ENCODE results near the gene LDB3. TPM values are rescaled to one million over a fixed set of nuclear protein-coding genes. Genes with fewer than 3 reads are reported as not detected.

LDB3 gene
- total RNA-seq (2021; ENCODE audit: unreplicated experiment) = 0.20 TPM
- 0.08 and 0.30 TPM in 2 replicates for polyA plus RNA-seq (2012)
- Bru-seq, nascent RNA = percentile 21 among the genes with signal in this experiment
- BruChase-seq, experiment 1, labeled RNA remaining after a 6-hour chase = percentile 19 among the genes with signal in this experiment
- BruChase-seq, experiment 2, labeled RNA remaining after a 2-hour chase = percentile 12 among the genes with signal in this experiment
- long read RNA-seq = 0 reads

DNA sequence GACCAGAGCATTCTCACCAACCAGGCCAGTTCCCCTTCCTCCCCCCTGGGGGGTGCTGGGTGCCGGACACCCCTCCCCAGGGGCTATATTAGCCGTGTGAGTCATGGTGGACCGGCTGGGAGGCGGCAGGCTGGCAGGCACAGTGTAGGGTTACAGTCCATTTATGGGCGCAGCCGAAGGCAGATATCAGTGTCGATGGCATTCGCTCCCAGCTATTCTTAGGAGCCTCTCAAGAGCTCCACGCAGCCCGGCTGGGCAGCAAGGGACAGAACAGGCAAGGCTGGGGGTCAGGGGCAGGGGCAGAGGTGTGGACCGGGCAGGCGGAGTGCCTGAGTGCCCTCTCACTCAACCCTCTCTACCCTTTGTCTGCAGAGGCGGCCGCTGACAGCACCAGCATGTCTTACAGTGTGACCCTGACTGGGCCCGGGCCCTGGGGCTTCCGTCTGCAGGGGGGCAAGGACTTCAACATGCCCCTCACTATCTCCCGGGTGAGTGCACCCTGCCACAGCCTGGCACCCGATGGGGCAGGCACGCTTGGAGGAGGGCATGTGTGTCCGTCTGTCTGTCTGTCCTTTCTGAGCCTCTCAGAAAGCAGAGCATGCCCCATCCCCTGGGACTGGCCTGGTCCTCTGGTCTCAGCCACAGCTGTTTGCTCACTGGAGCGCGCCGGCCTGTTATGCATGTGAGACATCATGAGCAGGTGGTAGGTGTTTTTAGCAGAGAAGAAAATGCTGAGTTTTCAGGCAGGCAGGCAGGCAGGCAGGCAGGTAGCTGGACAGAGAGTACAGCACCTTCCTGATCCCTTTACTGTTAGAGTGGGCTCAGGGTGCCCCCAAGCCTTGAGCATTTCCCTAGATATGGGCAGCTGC lies at the start of gene LDB3:
TSS of gene LDB3 (plus strand) at position 215 of the 869 bp plus-strand sequence. CDS start at position 396, 181 bp downstream.
- POLR2A ChIA-PET = no interaction called here
- Histone ChIP-seq H3K4me3 (replicated peaks in 1 of 2; ENCODE audit: low read depth in 1 of 2, low read length in 2 of 2) (no peak within 1 kb of the TSS), H3K4me2 (ENCODE audit: low read length) (peak within 1 kb of the TSS; percentile 54), H3K9ac (ENCODE audit: low read length) (no peak within 1 kb of the TSS), H3K79me2 (ENCODE audit: insufficient read depth, low read length) (no peaks in the 10 kb centered on the region), H3K9me3 (ENCODE audit: control insufficient read depth in 1 of 2, insufficient read depth in 1 of 2, low read depth in 1 of 2, low read length in 2 of 2) (no peaks in the 10 kb centered on the region), H3K9me2 (ENCODE audit: insufficient read depth) (no peaks in the 10 kb centered on the region), H3K27me3 (ENCODE audit: insufficient read depth, low read length) (no peaks in the 10 kb centered on the region), H3K27ac (ENCODE audit: low read depth, low read length) (no peak within 1 kb of the TSS; the same call in 1 of the 2 replicates), H3K36me3 (ENCODE audit: control insufficient read depth in 1 of 2, insufficient read depth in 2 of 2, low read length in 2 of 2) (no peaks in the 10 kb centered on the region), H2AFZ (ENCODE audit: low read depth, low read length, poor library complexity, severe bottlenecking) (peak within 1 kb of the TSS; percentile 21), H4K20me1 (ENCODE audit: insufficient read depth) (no peaks in the 10 kb centered on the region), H3K4me1 (ENCODE audit: control insufficient read depth in 1 of 2, insufficient read depth in 2 of 2, low read length in 2 of 2) (peaks cover 9 to 26% of the 10 kb centered on the region in 2 experiments)
- no TSS peak for BruUV-seq (replicated peaks)
- no peak for DNase-seq (ENCODE audit: low read depth, low spot score)
- TF ChIP-seq JUND (IDR thresholded peaks at IDR 0.05) (no peak), POLR2A (IDR thresholded peaks at IDR 0.05; ENCODE audit: borderline replicate concordance, extremely low read depth, insufficient read depth, insufficient read length) (no peak), POLR2AphosphoS5 (IDR thresholded peaks at IDR 0.05; ENCODE audit: low read depth, low read length) (no peak), SRF (IDR thresholded peaks at IDR 0.05; ENCODE audit: low read depth) (peak; percentile 98), EGR1 (IDR thresholded peaks at IDR 0.05; ENCODE audit: low read depth) (no peak)
- RAD21 ChIA-PET (ENCODE audit: low non-redundant PET in 1 of 2, low total read pairs in 2 of 2, uncharacterized antibody in 2 of 2, unreplicated experiment in 2 of 2) = no interaction called here
- peak; percentile 83 for ATAC-seq
- CTCF ChIA-PET = no interaction called here
- intact Hi-C loops (cut with micrococcal nuclease) = no loop called here

DNA sequence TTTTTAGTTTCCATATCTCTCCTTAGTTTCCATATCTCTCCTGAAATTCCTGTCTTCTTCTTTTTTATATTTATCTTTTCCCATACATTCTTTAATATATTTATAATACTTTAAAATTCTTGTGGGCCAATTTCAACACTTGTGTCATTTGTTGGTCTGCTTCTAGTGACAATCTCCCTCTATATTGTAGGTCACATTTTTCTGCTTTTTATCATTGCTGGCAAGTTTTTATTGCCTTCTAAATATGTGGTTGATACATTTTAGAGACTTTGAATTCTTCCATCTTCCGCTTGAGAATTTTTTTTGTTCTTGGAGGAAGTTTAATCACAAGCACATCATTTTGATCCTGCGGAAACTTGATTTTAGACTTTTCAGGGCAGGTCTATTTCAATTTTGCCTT lies 40.0 kb upstream of the LDB3 start:
- ChIA-PET CTCF (no interaction called here), RAD21 (ENCODE audit: low non-redundant PET in 1 of 2, low total read pairs in 2 of 2, uncharacterized antibody in 2 of 2, unreplicated experiment in 2 of 2) (no interaction called here), POLR2A (no interaction called here)
- DNase-seq (ENCODE audit: low read depth, low spot score) = no peak
- H3K36me3 ChIP-seq (ENCODE audit: control insufficient read depth in 1 of 2, insufficient read depth in 2 of 2, low read length in 2 of 2) = no peaks in the 10 kb centered on the region
- no peak overlapping the region for H3K27ac ChIP-seq (ENCODE audit: low read depth, low read length)
- no peaks in the 10 kb centered on the region for H3K4me1 ChIP-seq (ENCODE audit: control insufficient read depth in 1 of 2, insufficient read depth in 2 of 2, low read length in 2 of 2)
- H3K4me3 ChIP-seq (replicated peaks in 1 of 2; ENCODE audit: low read depth in 1 of 2, low read length in 2 of 2) = no peak overlapping the region
- no peaks in the 10 kb centered on the region for H3K27me3 ChIP-seq (ENCODE audit: insufficient read depth, low read length)
- no peak overlapping the region for H3K9ac ChIP-seq (ENCODE audit: low read length)
- H2AFZ ChIP-seq (ENCODE audit: low read depth, low read length, poor library complexity, severe bottlenecking) = no peak overlapping the region
- H3K4me2 ChIP-seq (ENCODE audit: low read length) = no peak overlapping the region
- H3K9me3 ChIP-seq (ENCODE audit: control insufficient read depth in 1 of 2, insufficient read depth in 1 of 2, low read depth in 1 of 2, low read length in 2 of 2) = no peaks in the 10 kb centered on the region
- no peaks in the 10 kb centered on the region for H4K20me1 ChIP-seq (ENCODE audit: insufficient read depth)
- no TSS peak for BruUV-seq (replicated peaks)
- H3K79me2 ChIP-seq (ENCODE audit: insufficient read depth, low read length) = no peaks in the 10 kb centered on the region
- ATAC-seq = no peak
- no peak for TF ChIP-seq ZFX (IDR thresholded peaks at IDR 0.05)
- TF ChIP-seq POLR2AphosphoS5 (IDR thresholded peaks at IDR 0.05; ENCODE audit: low read depth, low read length) = no peak
- no peak for TF ChIP-seq ZBTB33 (IDR thresholded peaks at IDR 0.05; ENCODE audit: extremely low read depth, insufficient replicate concordance, low read length)
- TF ChIP-seq, protein P1, sequence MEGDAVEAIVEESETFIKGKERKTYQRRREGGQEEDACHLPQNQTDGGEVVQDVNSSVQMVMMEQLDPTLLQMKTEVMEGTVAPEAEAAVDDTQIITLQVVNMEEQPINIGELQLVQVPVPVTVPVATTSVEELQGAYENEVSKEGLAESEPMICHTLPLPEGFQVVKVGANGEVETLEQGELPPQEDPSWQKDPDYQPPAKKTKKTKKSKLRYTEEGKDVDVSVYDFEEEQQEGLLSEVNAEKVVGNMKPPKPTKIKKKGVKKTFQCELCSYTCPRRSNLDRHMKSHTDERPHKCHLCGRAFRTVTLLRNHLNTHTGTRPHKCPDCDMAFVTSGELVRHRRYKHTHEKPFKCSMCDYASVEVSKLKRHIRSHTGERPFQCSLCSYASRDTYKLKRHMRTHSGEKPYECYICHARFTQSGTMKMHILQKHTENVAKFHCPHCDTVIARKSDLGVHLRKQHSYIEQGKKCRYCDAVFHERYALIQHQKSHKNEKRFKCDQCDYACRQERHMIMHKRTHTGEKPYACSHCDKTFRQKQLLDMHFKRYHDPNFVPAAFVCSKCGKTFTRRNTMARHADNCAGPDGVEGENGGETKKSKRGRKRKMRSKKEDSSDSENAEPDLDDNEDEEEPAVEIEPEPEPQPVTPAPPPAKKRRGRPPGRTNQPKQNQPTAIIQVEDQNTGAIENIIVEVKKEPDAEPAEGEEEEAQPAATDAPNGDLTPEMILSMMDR (IDR thresholded peaks at IDR 0.05 in 2 of 3, conservative IDR thresholded peaks at IDR 0.05 in 1 of 3; ENCODE audit: borderline replicate concordance in 1 of 3, insufficient read depth in 1 of 3, low read depth in 2 of 3, low read length in 2 of 3) = no peak
- TF ChIP-seq JUND (IDR thresholded peaks at IDR 0.05) = no peak
- TF ChIP-seq POLR2A (IDR thresholded peaks at IDR 0.05; ENCODE audit: borderline replicate concordance, extremely low read depth, insufficient read depth, insufficient read length) = no peak
- no peaks in the 10 kb centered on the region for H3K9me2 ChIP-seq (ENCODE audit: insufficient read depth)
- intact Hi-C loops (cut with micrococcal nuclease) = no loop called here

All from HCT116 (cell line).